K562 (cell line): ENCODE measurements around the gene CBX8. TPM values are rescaled to one million over a fixed set of nuclear protein-coding genes. Genes with fewer than 3 reads are reported as not detected.

ENCODE experiments used
- BACH1 ChIP-seq: fragments of 200-800 bp; sonication (Bioruptor generic); IDR thresholded peaks from 2 replicates; pipeline ENCODE4 v1.6.1; 2016; ENCODE audit warnings: missing genetic modification characterization, missing compliant biosample characterization
- CBFA2T3 ChIP-seq: fragments of 450-650 bp; IDR thresholded peaks from 2 replicates; pipeline ENCODE4 v1.6.1; 2017
- DDX20 ChIP-seq: fragments of 450-650 bp; IDR thresholded peaks from 2 replicates; pipeline ENCODE4 v1.6.1; 2016; ENCODE audit warnings: missing genetic modification characterization, low read depth, mild to moderate bottlenecking, missing compliant biosample characterization, moderate library complexity
- DMBX1 ChIP-seq: fragments of 250-450 bp; sonication (Bioruptor Pico); IDR thresholded peaks from 2 replicates; pipeline ENCODE4 v1.8.0; 2022; ENCODE audit warnings: inconsistent platforms, mild to moderate bottlenecking, moderate library complexity, borderline replicate concordance
- ESRRA ChIP-seq: fragments of 450-650 bp; IDR thresholded peaks from 2 replicates; pipeline ENCODE4 v1.6.1; 2014; ENCODE audit warnings: low read depth, mild to moderate bottlenecking, moderate library complexity, borderline replicate concordance
- MTA1 ChIP-seq: fragments of 450-650 bp; IDR thresholded peaks from 2 replicates; pipeline ENCODE4 v1.6.1; 2017; ENCODE audit warnings: borderline replicate concordance
- POLR2G ChIP-seq: fragments of 200-400 bp; formaldehyde crosslinking; IDR thresholded peaks from 2 replicates; pipeline ENCODE4 v1.6.1; 2017; ENCODE audit warnings: low read depth, mild to moderate bottlenecking, antibody characterized with exemption, low read length, moderate library complexity
- RUNX1 ChIP-seq: sonication (generic); IDR thresholded peaks from 2 replicates; pipeline ENCODE4 v1.6.1; 2016; ENCODE audit warnings: antibody characterized with exemption, low read depth
- TCFL5 ChIP-seq: fragments of 250-450 bp; sonication (Bioruptor Pico); conservative IDR thresholded peaks from 2 replicates; pipeline ENCODE4 v1.6.1; 2021; ENCODE audit warnings: mild to moderate bottlenecking, moderate library complexity, matching md5 sums
- TSC22D4 ChIP-seq: fragments of 450-650 bp; IDR thresholded peaks from 2 replicates; pipeline ENCODE4 v1.6.1; 2016; ENCODE audit warnings: missing genetic modification characterization, missing biosample characterization, control low read depth
- ZNF316 ChIP-seq: fragments of 450-650 bp; IDR thresholded peaks from 2 replicates; pipeline ENCODE4 v1.6.1; 2016
- ZNF444 ChIP-seq: fragments of 250-450 bp; sonication (Bioruptor Pico); IDR thresholded peaks from 2 replicates; pipeline ENCODE4 v1.4.0; 2020; ENCODE audit warnings: mild to moderate bottlenecking, moderate library complexity
- polyA plus RNA-seq, 8 experiments: library from polyadenylated mRNA; depleted of rRNA in 4 of 8; stranded (reverse) in 5 of 8; unstranded in 3 of 8; fragments of >200 nt; fragmentation: Nextera tagmentation in 2 of 8; fragmentation: Illumina TruSeq in 1 of 8; extraction: Ambion mirVana in 2 of 8; extraction: Trizol in 1 of 8; gene quantifications; 2 replicates each; pipeline versions ENCODE4 v1.2.1 to v1.2.3, GENCODE V29; 2011 to 2014; ENCODE audit warnings: inconsistent platforms in 1 of 8, missing spikeins in 1 of 8
- total RNA-seq, 7 experiments: library from RNA; depleted of rRNA in 6 of 7; stranded (reverse); fragments of >200 nt in 6 of 7; fragmentation: Illumina TruSeq in 2 of 7; extraction: Trizol in 2 of 7; gene quantifications; 2 replicates each; pipeline versions ENCODE4 v1.2.1 to v1.2.3, GENCODE V29; 2011 to 2021; ENCODE audit warnings: low replicate concordance in 1 of 7
- TF ChIP-seq, protein P1 (sequence below): fragments of 250-450 bp; sonication (Bioruptor Pico); IDR thresholded peaks from 2 replicates; pipeline ENCODE4 v1.9.0; 2021; ENCODE audit warnings: mild to moderate bottlenecking, inconsistent platforms
- TF ChIP-seq, protein P2 (sequence below): sonication (generic); formaldehyde crosslinking; IDR thresholded peaks from 2 replicates; pipeline ENCODE4 v1.8.1; 2023; ENCODE audit warnings: mild to moderate bottlenecking, missing genetic modification reagents, moderate library complexity
- TF ChIP-seq, protein P3 (sequence below): sonication (generic); formaldehyde crosslinking; IDR thresholded peaks from 2 replicates; pipeline ENCODE4 v1.8.0; 2022; ENCODE audit warnings: mild to moderate bottlenecking, low read depth, missing genetic modification reagents
- TF ChIP-seq, protein P4 (sequence below), 2 experiments: fragments of 450-650 bp in 1 of 2; IDR thresholded peaks; 2 replicates each; pipeline ENCODE4 v1.6.1; 2011 to 2017; ENCODE audit warnings: low read depth in 2 of 2, antibody characterized with exemption in 1 of 2, borderline replicate concordance in 1 of 2, low read length in 1 of 2, mild to moderate bottlenecking in 1 of 2, mixed read lengths in 1 of 2; ENCODE audit not compliant: control insufficient read depth in 1 of 2
- TF ChIP-seq, protein P5 (sequence below), 2 experiments: IDR thresholded peaks; 2 replicates each; pipeline ENCODE4 v1.6.1; 2011; ENCODE audit warnings: borderline replicate concordance in 1 of 2, control low read depth in 1 of 2, low read depth in 1 of 2, low read length in 1 of 2, mild to moderate bottlenecking in 1 of 2, mixed read lengths in 1 of 2, moderate library complexity in 1 of 2; ENCODE audit not compliant: insufficient read depth in 1 of 2, insufficient read length in 1 of 2, poor library complexity in 1 of 2, severe bottlenecking in 1 of 2; ENCODE audit errors: extremely low read depth in 1 of 2

The CBX8 gene
- total and polyA plus RNA-seq, 9 of the 15 experiments (the other 6 are each of a cell fraction or from before 2014, with no cell fraction given): 0.08 to 11.9 (median 2.6) TPM

DNA sequence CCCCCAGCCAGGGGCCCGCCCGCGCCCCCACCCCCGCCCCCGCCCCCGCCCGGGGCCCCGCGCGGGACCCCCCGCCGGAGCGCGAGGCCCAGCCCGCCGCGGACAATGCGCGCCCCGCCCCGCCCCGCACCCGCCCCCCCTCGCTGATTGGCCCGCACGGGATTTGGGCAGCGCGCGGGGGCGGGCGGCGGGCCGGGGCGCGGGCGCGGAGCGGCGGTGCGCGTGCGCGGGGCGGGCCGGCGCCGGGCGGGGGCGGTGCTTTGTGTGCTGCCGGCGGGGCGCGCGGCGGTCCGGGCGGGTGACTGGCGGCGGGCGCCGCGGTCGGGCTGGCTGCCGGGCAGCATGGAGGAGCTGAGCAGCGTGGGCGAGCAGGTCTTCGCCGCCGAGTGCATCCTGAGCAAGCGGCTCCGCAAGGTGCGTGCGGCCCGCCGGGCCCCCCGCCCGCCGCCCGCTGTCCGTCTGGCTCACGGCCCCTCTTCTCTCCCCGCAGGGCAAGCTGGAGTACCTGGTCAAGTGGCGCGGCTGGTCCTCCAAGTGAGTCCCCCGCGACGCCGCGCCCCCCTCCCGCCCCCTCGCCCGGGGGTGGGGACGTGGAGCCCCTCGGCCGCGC, 18.9 kb downstream of the CBX8 start, which contains the start of gene CBX2 (continued):
- TF ChIP-seq MTA1: no peak
- TF ChIP-seq ESRRA: no peak
- TF ChIP-seq RUNX1: no peak
- TF ChIP-seq, protein P1, sequence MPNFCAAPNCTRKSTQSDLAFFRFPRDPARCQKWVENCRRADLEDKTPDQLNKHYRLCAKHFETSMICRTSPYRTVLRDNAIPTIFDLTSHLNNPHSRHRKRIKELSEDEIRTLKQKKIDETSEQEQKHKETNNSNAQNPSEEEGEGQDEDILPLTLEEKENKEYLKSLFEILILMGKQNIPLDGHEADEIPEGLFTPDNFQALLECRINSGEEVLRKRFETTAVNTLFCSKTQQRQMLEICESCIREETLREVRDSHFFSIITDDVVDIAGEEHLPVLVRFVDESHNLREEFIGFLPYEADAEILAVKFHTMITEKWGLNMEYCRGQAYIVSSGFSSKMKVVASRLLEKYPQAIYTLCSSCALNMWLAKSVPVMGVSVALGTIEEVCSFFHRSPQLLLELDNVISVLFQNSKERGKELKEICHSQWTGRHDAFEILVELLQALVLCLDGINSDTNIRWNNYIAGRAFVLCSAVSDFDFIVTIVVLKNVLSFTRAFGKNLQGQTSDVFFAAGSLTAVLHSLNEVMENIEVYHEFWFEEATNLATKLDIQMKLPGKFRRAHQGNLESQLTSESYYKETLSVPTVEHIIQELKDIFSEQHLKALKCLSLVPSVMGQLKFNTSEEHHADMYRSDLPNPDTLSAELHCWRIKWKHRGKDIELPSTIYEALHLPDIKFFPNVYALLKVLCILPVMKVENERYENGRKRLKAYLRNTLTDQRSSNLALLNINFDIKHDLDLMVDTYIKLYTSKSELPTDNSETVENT (CRISPR knock-in tag): peak; percentile 89
- TF ChIP-seq, protein P2, sequence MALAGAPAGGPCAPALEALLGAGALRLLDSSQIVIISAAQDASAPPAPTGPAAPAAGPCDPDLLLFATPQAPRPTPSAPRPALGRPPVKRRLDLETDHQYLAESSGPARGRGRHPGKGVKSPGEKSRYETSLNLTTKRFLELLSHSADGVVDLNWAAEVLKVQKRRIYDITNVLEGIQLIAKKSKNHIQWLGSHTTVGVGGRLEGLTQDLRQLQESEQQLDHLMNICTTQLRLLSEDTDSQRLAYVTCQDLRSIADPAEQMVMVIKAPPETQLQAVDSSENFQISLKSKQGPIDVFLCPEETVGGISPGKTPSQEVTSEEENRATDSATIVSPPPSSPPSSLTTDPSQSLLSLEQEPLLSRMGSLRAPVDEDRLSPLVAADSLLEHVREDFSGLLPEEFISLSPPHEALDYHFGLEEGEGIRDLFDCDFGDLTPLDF: no peak
- TF ChIP-seq, protein P3, sequence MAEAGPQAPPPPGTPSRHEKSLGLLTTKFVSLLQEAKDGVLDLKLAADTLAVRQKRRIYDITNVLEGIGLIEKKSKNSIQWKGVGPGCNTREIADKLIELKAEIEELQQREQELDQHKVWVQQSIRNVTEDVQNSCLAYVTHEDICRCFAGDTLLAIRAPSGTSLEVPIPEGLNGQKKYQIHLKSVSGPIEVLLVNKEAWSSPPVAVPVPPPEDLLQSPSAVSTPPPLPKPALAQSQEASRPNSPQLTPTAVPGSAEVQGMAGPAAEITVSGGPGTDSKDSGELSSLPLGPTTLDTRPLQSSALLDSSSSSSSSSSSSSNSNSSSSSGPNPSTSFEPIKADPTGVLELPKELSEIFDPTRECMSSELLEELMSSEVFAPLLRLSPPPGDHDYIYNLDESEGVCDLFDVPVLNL (CRISPR knock-in tag): no peak
- TF ChIP-seq TSC22D4 (tag): no peak
- TF ChIP-seq, protein P4, sequence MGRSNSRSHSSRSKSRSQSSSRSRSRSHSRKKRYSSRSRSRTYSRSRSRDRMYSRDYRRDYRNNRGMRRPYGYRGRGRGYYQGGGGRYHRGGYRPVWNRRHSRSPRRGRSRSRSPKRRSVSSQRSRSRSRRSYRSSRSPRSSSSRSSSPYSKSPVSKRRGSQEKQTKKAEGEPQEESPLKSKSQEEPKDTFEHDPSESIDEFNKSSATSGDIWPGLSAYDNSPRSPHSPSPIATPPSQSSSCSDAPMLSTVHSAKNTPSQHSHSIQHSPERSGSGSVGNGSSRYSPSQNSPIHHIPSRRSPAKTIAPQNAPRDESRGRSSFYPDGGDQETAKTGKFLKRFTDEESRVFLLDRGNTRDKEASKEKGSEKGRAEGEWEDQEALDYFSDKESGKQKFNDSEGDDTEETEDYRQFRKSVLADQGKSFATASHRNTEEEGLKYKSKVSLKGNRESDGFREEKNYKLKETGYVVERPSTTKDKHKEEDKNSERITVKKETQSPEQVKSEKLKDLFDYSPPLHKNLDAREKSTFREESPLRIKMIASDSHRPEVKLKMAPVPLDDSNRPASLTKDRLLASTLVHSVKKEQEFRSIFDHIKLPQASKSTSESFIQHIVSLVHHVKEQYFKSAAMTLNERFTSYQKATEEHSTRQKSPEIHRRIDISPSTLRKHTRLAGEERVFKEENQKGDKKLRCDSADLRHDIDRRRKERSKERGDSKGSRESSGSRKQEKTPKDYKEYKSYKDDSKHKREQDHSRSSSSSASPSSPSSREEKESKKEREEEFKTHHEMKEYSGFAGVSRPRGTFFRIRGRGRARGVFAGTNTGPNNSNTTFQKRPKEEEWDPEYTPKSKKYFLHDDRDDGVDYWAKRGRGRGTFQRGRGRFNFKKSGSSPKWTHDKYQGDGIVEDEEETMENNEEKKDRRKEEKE (IDR thresholded peaks at IDR 0.05; ENCODE audit: borderline replicate concordance in 1 of 2, control insufficient read depth in 1 of 2, low read depth in 2 of 2, low read length in 1 of 2): no peak
- TF ChIP-seq DMBX1 (CRISPR knock-in tag): no peak
- no peak for TF ChIP-seq ZNF444 (CRISPR knock-in tag)
- no peak for TF ChIP-seq BACH1 (tag)
- TF ChIP-seq CBFA2T3: no peak
- TF ChIP-seq TCFL5 (CRISPR knock-in tag): no peak
- no peak for TF ChIP-seq ZNF316
- peak; percentile 74 for TF ChIP-seq POLR2G
- no peak for TF ChIP-seq DDX20 (tag)
- TF ChIP-seq, protein P5, sequence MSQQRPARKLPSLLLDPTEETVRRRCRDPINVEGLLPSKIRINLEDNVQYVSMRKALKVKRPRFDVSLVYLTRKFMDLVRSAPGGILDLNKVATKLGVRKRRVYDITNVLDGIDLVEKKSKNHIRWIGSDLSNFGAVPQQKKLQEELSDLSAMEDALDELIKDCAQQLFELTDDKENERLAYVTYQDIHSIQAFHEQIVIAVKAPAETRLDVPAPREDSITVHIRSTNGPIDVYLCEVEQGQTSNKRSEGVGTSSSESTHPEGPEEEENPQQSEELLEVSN (IDR thresholded peaks at IDR 0.05; ENCODE audit: borderline replicate concordance in 1 of 2, extremely low read depth in 1 of 2, insufficient read depth in 1 of 2, insufficient read length in 1 of 2, low read depth in 1 of 2, low read length in 1 of 2, poor library complexity in 1 of 2, severe bottlenecking in 1 of 2): peak in 1 of 2 experiments; percentile 51
